GM12892 (cell line): ENCODE results near the gene CAPNS1.
"Not testable (repeated sequence)": the region's sequence is repeated elsewhere in the genome, so short reads cannot be mapped to it uniquely, and the experiment has no call there.

Source experiments
- DNase-seq: peaks from one replicate; pipeline ENCODE4 v3.0.0; 2011; ENCODE audit not compliant: insufficient read length
- FAIRE-seq: peaks from 2 replicates; lab custom pipeline; 2011; peaks lifted over from hg19 to GRCh38; lab: Jason Lieb, UNC
- POLR2A ChIP-seq: IDR thresholded peaks from 2 replicates; pipeline ENCODE4 v1.6.1; 2011; ENCODE audit warnings: low read depth, low read length, control low read depth
- POLR2AphosphoS5 ChIP-seq: IDR thresholded peaks from 2 replicates; pipeline ENCODE4 v1.6.1; 2011; ENCODE audit warnings: low read depth, low read length, control low read depth
- TAF1 ChIP-seq: IDR thresholded peaks from 2 replicates; pipeline ENCODE4 v1.6.1; 2011; ENCODE audit warnings: low read depth, mild to moderate bottlenecking, control low read depth, low read length, borderline replicate concordance

CAPNS1 gene

GRCh38 chr19:36115453-36116343, 24.2 kb upstream of the CAPNS1 start, which contains the start of gene TBCB:
Gene TBCB (plus strand): TSS chr19:36115468. CDS start chr19:36115561, 93 bp downstream.
- peak; percentile 84 for DNase-seq
- FAIRE-seq, result no peak
- TF ChIP-seq POLR2AphosphoS5, result peak; percentile 82
- TF ChIP-seq POLR2A, result peak; percentile 82
- TF ChIP-seq TAF1, result peak; percentile 82; the same call in 1 of the 2 replicates

DNA sequence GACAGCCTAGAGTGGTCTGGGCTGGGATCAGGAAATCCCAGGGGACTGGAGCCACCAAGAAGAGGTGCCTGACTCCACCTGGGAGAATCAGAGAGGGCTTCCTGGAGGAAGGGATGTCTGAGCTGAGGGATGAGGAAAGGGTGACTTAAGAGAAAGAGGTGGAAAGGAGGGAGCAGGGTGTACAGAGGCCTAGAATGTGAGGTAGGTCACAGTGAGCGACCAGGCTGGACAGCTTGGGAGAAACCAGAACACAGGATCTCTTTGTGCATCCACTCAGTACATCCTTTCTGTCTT, 23.6 kb upstream of the CAPNS1 start:
- DNase-seq, result no peak
- TF ChIP-seq TAF1, result no peak
- TF ChIP-seq POLR2A, result no peak
- TF ChIP-seq POLR2AphosphoS5, result no peak
- FAIRE-seq, result peak; percentile 44

DNA sequence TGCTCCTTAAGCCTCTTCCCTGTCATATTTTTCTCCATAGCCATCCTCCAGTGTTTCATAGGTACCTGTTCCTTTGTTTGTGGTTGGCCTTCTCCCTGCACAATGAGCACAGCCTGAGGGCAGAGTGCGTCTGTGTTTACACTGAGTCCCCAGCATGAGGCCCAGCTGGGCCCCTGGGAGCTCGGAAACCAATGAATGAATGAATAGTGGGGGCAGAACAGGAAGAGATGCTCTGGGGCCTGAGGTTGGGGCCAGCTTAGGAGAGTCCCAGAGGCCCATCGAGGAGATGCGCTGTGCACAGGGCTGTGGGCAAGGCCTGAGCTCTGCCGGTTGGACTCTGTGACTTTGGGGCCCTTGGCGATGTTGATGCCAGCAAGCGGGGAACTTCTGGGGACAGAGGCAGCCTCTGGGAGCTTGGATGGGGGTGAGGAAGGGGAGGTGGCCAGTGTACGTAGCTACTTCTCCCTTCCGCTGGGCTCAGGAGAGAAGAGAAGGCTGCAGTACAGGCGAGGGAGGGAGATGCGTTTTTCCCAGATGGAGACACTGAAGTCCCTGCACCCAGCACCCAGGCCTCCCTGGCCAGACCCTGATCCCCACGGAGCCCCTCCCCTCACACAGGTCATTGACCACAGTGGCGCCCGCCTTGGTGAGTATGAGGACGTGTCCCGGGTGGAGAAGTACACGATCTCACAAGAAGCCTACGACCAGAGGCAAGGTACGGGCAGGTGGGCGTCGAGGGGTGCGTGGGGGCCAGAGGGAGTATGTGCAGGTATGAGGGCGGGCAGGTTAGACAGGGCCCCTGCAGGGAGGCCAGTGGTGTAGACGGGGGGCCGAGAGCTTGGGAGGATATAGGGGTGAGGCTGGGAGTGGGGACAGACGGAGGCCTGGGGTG, 19.5 kb upstream of the CAPNS1 start:
- no peak for FAIRE-seq
- DNase-seq, result no peak
- TF ChIP-seq POLR2AphosphoS5, result no peak
- TF ChIP-seq POLR2A, result peak; percentile 22; the same call in 1 of the 2 replicates
- no peak for TF ChIP-seq TAF1

DNA sequence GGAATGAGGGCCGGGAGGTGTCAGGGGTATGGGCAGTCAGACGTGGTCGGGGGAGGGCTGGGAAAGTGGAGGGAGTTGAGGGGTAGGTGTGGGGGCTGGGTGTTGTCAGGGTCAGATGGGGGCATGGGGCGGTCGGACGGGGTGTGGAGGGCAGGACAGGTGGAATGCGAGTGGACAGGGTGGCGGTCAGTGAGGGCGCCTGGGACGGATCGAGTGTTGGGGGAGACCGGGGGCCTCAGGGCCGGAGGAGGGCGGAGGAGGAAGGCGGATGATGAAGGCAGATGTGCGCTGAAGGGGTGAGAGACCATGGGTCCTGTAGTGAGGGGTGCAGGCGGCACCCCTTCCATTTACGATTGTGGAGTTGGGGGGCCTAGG, 18.9 kb upstream of the CAPNS1 start:
- no peak for FAIRE-seq
- TF ChIP-seq POLR2AphosphoS5, result no peak
- TF ChIP-seq TAF1, result no peak
- no peak; the same call in 1 of the 2 replicates for TF ChIP-seq POLR2A
- no peak for DNase-seq

GRCh38 chr19:36121486-36122124, 18.3 kb upstream of the CAPNS1 start:
- FAIRE-seq, result no peak
- no peak for DNase-seq
- TF ChIP-seq TAF1, result no peak

DNA sequence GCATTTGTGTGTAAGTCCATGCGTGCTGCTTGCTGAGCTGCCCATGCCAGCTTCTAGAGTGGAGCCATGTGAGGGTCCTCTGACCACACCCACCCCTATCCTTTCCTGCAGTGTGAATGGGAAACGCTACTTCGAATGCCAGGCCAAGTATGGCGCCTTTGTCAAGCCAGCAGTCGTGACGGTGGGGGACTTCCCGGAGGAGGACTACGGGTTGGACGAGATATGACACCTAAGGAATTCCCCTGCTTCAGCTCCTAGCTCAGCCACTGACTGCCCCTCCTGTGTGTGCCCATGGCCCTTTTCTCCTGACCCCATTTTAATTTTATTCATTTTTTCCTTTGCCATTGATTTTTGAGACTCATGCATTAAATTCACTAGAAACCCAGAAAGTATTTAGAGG, 14.3 kb upstream of the CAPNS1 start:
- DNase-seq (no peak), FAIRE-seq (no peak)
- no peak for TF ChIP-seq TAF1
- no peak for TF ChIP-seq POLR2AphosphoS5

- DNase-seq, result no peak
- no peak for FAIRE-seq
- no peak for TF ChIP-seq POLR2AphosphoS5
- TF ChIP-seq TAF1, result no peak
- no peak for TF ChIP-seq POLR2A
Observed at GRCh38 chr19:36128392-36128736, 11.5 kb upstream of the CAPNS1 start.

- FAIRE-seq, DNase-seq: not testable (repeated sequence)
Observed at GRCh38 chr19:36131221-36131620, 8.6 kb upstream of the CAPNS1 start.

DNA sequence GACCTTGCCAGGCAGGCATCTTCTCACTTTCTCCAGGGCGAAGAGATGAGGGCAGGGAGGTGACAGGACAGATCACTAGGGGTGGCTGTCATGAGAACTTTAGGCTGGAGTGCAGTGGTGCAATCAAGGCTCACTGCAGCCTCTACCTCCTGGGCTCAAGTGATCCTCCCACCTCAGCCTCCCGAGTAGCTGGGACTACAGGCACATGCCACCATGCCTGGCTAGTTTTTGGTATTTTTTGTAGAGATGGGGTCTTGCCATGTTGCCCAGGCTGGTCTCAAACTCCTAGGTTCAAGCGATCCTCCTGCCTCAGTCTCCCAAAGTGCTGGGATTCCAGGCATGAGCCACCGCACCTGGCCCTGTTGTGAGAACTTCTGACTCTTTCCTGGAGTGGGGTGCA, 5.0 kb upstream of the CAPNS1 start:
- not testable (repeated sequence) for DNase-seq, FAIRE-seq

DNA sequence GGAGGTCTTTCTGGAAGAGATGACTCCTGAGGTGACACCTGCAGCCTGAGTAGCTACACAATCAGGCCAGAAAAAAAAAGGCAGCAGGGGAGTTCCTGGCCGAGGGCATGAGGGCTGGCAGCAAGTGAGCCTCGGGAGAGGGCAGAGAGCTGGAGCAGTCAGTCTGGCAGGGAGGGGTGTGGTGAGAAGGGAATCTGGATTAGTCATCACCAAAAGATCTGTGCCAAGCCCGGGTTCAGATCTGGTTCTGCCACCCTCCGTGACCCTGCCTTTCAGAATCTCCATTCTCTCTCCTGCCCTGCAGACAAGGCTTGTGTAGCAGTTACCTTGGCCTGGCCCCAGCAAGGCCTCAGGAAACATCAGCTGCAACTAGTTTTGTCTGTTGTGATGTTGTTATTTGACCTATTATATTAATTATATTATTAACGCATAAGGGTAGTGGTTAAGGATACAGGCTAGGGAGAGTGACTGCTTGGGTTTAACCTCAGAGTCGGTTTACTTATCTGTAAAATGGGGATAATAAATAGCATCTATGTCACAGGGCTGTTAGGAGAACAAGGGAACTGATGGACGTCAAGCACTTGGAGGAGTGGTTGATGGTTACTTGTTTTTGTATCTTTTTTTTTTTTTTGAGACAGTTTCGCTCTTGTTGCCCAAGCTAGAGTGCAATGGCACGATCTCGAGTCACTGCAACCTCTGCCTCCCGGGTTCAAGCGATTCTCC, 2.7 kb upstream of the CAPNS1 start:
- FAIRE-seq (no peak), DNase-seq (no peak)
- TF ChIP-seq POLR2AphosphoS5, result no peak
- no peak for TF ChIP-seq TAF1
- TF ChIP-seq POLR2A, result no peak

GRCh38 chr19:36139120-36139472, 770 bp upstream of the CAPNS1 start:
- FAIRE-seq (no peak), DNase-seq (no peak)
- TF ChIP-seq TAF1 (no peak), POLR2A (no peak), POLR2AphosphoS5 (no peak)

DNA sequence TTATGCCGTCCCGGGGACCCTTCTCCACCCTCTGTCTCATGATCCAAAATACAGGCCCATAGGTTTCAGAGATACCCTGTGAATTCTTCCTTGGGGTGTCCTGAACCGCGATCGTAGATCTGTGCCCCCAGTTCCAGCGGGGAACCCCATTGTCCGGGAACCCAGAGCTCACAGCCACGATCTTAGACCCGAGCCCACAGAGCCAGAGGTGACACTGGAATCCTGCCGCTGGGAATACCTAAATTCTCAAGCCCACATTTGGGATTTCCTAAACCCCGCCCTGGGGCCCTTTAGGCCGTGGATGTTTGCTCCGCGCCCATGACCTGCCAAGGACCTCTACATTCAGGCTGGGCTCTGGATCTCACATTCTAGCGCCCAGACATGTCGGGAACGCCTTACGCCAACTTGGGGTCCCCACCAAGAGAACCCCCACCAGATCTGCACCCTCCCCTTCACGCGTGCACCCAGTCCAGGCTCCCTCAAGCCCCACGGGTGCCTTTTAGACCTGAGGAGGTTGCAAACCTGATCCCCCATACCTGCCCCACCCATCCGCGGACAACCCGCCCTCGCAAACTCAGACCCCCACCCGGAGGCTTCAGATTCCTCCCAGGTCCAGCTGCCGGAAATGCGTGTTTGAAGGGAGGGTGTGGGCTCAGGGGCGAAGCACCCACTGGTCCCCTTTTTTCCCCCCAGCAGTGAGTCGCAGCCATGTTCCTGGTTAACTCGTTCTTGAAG, 605 bp downstream of the CAPNS1 start:
- FAIRE-seq, result no peak
- TF ChIP-seq TAF1, result no peak
- TF ChIP-seq POLR2A, result peak; percentile 54; the same call in 1 of the 2 replicates
- peak; percentile 72 for DNase-seq
